Measurements from ENCODE around the gene ATP6V0D1. TPM values are rescaled to one million over a fixed set of nuclear protein-coding genes. Genes with fewer than 3 reads are reported as not detected.
A peak's percentile ranks its signal among the peaks of the same experiment; 100 is the strongest.
"Not testable (repeated sequence)": the region's sequence is repeated elsewhere in the genome, so short reads cannot be mapped to it uniquely, and the experiment has no call there.

The ATP6V0D1 gene
- total RNA-seq, 1 donor from 2014 or later: 49.6 TPM

DNA sequence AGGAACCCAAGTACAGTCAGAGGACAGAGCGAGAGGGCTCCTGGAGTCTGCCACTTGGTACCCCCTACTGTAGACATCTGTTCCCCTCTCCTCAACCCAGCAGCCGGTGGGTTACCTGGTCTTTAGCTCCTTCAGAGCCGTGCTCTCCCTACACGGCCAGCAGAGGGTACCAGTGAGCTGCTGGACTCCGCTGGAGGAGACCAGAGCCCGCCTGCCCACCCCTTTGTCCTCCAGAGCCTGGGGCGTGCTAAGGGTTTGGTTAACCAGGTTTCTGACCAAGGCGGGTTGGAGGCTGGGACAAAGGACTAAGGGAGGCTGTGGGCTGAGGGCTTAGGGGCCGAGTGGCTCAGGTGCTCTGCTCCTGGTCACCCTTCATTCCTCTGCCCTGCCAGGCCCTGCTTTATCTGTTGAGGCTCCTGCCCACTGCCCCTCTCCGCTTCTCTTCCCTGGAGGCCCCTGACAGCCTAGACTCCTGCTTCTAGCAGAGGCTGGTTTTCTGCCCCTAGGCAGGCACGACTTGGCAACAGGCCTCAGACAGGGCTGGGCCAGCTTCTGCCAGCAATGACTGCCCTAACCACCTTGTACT is 52.7 kb downstream of the ATP6V0D1 start:
- no peak for DNase-seq

- no peak for DNase-seq
Observed at GRCh38 chr16:67426950-67427349, 54.0 kb downstream of the ATP6V0D1 start.

- DNase-seq: no peak
Observed at GRCh38 chr16:67426022-67426421, 54.9 kb downstream of the ATP6V0D1 start.

DNA sequence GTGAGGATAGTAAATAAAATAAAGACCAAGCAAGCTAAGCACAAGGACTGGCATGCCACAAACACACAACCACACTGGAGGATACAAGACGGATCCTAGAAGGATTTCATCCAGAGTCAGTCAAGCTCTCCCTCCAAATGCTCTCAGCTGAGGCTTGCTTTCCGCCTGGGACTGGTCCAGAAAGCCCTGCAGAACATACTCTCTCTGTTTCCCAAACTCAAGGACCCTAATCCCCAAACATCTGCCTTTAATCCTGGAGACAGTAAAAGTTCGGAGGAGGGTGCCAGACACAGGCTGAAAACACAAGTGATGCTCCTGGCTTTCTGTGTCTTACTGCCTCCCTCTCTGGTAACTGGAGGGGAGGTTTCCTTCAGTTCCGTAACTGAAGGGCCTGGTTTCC is 55.4 kb downstream of the ATP6V0D1 start:
- peak; percentile 89 for DNase-seq

DNA sequence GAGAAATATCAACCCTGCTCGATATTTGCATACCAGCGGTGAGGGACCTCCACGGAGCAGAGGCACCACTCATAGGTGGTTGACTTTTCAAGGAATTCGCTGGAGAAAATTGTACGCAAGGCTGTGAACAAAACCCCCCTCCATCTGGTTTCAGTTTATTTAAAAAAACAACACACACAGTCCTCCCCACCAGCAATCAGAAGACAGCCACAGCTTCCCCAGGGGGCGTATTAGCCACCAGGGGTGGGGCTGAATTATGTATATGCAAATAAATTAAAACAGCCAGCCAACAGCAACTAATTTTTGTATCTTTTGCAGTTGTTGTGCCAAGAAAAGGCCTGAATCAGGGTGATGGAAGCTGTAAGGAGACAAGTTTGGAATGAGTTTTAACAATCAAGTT is 55.9 kb downstream of the ATP6V0D1 start:
- DNase-seq: peak; percentile 73

GRCh38 chr16:67424261-67424615 is 56.7 kb downstream of the ATP6V0D1 start:
- DNase-seq: no peak

GRCh38 chr16:67423611-67424260 is 57.2 kb downstream of the ATP6V0D1 start:
- no peak for DNase-seq

GRCh38 chr16:67423015-67423414 is 57.9 kb downstream of the ATP6V0D1 start:
- DNase-seq: no peak

- no peak for DNase-seq
Observed at GRCh38 chr16:67421030-67421429, 59.9 kb downstream of the ATP6V0D1 start.

- DNase-seq: no peak
Observed at GRCh38 chr16:67419931-67420330, 61.0 kb downstream of the ATP6V0D1 start.

- no peak for DNase-seq
Observed at GRCh38 chr16:67419502-67419901, 61.5 kb downstream of the ATP6V0D1 start.

- no peak for DNase-seq
Observed at GRCh38 chr16:67417333-67418061, 63.5 kb downstream of the ATP6V0D1 start.

DNA sequence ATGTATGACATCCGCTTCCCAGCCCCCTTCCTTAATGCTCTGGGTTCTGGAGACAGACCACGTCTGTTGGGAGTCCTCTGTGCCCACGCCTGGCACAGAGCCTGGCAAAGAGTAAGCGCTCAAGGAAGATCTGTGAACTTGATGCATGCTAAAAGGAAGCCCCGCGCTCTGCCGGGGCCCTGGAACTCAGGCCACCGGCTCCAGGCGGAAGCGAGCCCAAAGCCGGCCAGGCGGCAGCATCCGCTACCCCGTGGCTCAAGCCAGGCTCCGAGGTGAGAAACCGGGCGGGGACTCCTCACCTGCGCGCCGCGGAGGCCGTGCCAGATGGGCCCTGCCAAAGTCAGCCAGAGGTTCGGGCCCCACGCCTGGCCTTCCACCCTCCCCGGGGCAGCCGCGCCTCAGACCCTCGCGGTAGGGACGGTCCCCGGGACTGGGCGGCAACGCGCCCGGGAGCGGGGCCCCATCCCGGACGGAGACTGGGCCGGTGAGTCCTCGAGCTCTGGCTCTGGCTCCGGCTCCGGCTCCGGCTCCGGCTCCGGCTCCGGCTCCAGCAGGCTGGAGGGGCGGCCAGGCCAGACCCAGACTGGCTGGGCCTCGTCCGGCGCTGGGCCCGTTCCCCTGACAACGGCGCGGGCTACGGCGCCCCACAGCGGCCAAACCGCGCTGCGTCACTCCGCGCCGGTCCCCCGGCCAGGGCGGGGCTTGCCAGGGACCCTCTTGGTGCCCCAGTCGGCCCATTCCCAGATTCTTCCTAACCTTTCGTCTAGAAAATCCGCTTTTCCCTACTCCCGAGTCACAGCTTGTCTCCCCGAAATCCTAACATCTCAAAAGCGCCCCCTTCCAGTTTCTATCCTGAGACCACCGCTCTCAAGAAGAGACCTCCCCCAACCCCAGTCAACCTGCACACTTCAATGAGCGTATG is 64.8 kb downstream of the ATP6V0D1 start, which contains the start of gene ZDHHC1:
Gene ZDHHC1, minus strand, starts transcription at position 606 of the 922 bp plus-strand sequence. CDS start 8,702 bp downstream, outside the sequence.
- DNase-seq: peak; percentile 58

GRCh38 chr16:67415421-67415820 is 65.5 kb downstream of the ATP6V0D1 start:
- not testable (repeated sequence) for DNase-seq

DNA sequence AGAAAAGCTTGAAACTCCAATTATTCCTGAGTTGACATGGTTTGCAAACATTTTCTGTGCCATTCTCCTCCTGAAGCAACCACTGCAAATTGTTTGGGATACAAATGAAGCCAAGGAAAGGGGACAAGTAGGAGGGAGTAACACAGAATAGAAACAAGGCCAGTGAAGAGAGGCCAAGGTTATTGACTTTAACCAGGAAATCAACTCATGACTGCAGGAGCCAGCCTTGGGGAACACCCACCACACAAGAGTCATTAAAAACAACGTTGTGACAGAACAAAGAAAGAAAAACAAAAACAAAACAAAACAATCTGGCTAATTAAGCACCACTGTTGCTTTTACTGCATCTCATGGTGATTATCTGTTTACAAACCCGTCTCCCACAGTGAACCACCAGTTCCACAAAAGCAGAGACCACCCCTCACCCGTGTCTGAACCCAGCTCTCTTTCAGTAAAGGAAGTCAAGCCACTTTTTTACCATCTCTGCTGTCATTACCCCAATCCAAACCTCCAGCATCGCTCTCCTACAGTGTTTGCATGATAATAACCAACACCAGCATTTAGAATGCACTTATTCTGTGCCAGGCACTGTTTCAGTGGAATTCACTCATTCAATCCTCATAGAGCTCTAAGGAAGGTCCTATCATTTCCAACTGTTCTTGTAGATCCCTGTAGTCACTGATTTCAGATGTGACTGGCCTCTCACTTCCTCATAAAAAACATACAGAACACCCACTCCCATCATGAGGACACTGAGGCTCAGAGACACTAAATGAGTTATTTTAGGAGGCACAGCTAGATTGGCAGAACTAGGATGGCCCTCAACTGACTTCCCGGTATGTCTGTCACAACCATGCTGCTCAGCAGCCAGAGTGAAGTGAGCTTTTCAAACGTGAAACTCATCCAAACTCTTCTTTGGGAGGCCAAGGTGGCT is 66.7 kb downstream of the ATP6V0D1 start:
- DNase-seq: no peak

DNA sequence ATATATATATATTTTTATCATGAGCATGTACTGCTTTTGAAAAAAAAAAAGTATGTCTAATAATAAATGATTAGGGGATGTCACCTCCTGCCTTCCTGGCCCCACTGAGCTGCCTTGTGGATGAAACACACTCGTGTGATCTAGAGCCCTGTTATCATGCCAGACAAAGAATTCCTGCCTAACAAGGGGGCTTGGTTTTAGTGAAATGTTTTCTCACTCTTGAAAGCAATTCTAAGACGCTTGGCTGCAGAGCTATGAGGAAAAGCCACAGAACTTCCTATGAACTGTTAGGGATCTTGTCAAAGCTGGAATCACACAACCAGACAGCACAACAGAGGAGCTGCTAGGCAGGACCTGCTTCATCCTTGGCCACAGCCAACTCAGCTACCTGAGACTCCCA is 68.7 kb downstream of the ATP6V0D1 start:
- no peak for DNase-seq

GRCh38 chr16:67411339-67411738 is 69.6 kb downstream of the ATP6V0D1 start:
- DNase-seq: no peak

GRCh38 chr16:67409631-67410030 is 71.3 kb downstream of the ATP6V0D1 start:
- DNase-seq: no peak

GRCh38 chr16:67407788-67408452 is 73.0 kb downstream of the ATP6V0D1 start:
- DNase-seq: no peak

DNA sequence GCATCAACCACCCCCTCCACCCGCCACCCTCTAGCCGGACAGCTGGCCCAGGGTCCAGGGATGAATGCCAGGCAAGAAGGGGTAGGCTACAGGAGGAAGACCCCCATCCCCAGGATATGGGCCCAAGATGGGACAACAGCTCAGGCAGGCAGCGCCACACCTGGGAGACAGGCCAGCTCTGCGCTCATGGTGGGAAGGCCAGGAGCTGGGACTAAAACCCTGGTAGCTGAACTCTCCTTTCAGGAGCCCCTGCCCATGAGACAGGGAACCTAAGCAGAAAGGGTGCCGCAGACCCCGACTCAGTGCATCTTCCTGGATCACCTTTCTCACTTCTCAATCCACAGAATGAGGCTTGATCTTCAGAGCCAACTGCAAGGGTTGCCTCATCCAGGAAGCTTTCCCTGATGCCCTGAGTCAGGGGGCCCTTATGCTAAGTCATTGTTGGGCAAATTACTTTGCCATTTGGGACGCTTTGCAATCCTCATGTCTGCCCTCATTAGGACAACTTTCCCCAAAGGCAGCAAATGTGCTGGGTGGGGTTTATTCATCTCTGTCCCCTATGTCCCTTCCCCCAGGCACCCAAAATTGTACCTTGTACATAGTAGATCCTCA is 73.7 kb downstream of the ATP6V0D1 start:
- DNase-seq: no peak

All from skin of body (tissue), 2 donors.